NCI-H146 treated with DMSO at 0.1 percent for 48 hours (cell line): ENCODE measurements around the gene PXMP2.

Experiments
- DNase-seq: peaks from one replicate; lab custom pipeline; 2025; ENCODE audit not compliant: unreplicated experiment; lab: John Stamatoyannopoulos, UW

The PXMP2 gene

GRCh38 chr12:132660052-132660451 lies 27.3 kb upstream of the PXMP2 start:
- DNase-seq = no peak

DNA sequence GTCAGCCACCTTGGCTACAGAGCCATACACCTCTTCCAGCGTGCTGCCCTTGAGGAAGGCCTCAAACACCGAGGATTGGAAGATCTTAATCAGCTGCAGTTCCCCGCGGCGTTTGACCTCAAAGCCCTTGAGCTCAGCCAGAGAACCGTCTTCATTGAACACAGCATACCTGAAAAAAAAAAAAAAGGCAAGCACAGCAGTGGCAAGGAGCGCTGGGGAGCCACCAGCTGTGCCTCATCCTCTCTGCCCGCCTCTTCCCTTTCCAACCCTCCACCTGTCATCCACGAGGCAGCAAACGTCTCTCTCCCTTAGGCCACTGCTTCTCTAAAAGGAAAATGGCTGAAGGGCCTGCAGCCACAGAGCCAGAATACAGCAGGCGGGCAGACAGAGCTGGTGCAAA lies 26.4 kb upstream of the PXMP2 start:
- no peak for DNase-seq

DNA sequence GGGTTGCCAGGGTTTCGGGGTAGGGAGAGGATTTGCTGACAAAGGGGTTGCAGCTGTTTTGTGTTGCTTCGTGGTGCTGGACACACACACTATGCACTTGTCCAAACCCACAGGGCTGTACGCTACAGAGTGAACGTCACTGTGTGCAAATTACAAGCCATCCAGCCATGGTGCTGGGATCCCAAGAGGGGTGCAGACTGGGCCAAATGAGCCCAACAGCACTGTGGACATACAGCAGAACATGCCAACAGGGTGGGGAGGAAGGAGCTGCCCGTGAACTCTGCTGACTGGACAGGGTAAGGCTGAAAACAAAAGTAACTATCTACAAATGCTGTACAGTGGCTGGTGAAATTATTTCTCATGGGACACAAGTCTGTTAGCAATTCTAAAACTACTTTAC lies 25.4 kb upstream of the PXMP2 start:
- no peak for DNase-seq

DNA sequence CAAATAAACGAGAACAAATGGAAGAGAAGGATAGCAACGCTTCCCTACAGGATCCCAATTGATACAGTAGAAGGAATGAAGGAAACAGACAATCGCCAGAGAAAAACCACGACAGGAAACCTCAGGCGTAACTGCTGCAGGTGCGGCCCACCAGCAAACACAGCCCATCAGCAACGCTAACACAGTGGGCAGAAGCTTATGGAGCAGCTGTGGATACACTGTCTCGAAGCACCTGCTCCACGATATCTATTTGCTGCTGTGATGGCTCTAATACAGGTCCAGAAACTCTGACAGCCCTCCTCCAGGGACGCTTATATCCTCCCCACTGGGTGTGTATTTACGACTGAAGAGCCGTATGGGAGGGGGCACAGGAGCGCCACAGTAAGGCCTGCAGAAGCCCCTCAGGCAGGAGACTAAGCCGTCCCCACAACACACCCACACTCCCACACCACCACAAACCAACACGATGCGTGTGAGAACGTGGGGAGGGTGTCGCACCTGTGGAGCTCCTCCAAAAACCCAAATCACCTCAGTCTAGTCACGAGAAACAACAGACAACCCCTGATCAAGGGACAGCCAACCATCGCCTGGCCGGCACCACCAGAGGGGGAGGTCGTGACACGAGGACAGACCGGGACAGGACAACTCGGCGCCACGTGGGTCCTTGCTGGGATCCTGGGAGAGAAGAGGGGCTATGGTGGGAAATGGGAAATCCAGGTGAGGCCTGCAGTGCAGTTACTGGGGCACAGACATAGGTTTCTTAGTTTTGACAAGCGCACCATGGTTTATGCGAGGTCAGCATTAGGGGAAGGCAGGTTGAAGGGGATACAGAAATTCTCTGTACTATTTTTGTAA lies 24.3 kb upstream of the PXMP2 start:
- no peak for DNase-seq

DNA sequence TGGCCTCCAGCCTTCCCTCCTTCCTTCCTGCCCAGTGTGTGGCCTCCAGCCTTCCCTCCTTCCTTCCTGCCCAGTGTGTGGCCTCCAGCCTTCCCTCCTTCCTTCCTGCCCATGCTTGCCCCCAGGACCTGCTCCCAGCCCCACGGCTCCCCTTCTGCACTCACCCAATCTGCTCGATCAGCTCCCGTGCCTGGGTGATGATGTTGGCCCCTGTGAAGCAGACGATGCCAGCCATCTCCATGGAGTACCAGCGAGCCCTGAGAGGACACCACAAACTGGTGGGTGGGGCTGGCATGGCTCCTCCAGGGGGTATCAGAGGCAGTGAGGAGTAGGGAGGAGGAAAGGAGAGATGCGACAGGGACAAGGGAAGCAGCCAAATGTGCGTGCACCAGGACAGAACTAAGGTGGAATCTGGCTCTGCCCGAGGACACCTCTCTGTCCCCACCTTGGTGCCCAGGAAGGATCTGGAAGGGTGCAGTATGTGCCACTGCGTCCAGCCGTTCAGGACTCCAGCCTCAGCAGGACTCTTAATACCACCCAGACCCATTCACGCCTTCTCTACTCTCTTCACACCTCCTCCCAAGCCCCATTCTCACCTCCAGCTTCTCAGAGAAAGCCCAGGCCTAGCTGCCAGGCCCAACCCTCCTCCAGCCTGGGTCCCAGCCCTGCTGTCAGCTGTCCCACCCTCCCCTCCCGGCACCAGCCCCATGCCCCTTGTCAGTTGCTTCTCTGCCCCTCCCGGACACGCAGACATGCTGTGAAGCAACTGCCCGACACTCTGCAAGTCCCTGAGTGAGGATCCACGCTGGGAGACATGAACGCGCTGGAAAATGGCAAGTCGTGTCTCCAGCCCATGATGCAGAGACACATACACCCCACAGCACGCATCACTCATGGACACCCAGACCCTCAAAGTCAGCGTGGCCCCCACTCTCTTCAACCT lies 22.9 kb upstream of the PXMP2 start:
- DNase-seq = no peak

DNA sequence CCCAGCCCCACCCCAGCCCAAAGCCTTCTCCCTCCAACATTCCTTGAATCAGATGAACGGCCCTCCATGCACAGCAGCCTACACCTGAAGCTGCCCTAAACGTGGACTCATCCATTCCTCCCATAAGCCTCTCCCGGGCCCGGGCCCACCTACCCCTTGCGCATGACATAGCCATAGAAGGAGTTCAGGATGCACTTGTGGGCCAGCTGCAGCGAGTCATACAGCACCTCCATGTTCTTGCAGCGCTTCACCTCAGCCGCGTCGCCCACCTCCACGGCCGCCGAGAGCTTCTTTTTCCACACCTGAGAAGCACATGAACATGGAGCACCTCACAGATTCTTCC lies 22.3 kb upstream of the PXMP2 start:
- DNase-seq = no peak

DNA sequence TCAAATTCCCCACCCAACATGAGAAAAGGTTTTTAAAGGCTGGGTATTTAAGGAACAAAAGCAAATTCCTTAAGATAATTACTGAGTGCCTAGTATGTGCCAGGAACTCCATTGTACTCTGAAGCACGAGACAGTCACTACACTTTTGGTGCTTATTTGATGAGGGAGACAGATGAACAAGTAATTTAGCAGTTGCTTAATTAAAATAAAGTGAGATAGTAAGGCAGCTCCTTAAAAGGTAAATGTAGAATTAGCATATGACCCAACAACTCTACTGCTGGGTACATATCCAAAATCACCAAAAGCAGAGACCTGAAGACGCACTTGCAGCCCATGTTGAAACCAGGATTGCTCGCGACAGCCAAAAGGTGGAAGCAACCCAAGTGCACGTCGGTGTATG lies 21.6 kb upstream of the PXMP2 start:
- DNase-seq = no peak

DNA sequence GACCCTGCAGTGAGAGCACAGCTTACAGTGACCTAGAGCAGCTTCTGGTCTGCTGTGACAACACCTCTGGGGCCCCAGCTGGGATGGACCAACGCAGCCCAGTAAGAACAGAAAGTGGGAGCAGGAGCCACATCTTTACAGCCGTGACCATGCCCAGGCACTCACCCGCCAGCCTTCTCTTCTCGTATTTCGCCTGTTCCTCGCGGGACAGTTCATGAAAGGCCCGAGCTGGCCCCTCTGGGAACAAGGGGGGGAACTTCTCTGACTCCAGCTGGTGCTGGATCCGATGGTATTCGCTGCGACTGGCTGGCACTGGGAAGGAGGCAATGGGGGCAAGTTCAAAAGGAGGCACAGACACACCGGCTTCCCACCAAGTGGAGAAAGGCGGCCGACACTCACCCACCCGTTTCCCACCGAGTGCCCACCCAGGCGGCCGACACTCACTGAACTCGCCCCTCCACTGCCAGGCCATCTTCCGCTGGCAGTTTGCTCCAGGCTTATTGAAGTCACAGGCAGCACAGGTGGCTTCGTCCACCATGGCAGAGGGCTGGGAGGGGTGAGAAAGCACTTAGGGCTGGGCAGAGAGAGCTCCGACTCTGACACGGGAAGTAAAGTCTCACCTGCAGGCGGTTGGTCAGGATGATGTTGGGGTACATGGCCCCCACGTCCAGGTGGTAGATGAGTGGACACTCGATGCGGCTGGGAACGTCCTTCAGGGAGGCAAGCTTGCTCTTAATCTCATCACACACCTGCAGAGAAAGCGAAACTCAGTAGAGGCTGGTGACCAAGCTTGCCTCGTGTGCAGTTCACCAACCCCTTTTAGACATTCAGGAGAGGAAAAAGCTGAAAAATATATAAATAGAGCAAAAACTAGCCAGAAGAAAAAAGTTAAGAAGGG lies 18.9 kb upstream of the PXMP2 start:
- no peak for DNase-seq

GRCh38 chr12:132669166-132669879 lies 18.1 kb upstream of the PXMP2 start:
- no peak for DNase-seq

GRCh38 chr12:132672116-132672515 lies 15.3 kb upstream of the PXMP2 start:
- no peak for DNase-seq

- no peak for DNase-seq
Measured at GRCh38 chr12:132672678-132673077, 14.7 kb upstream of the PXMP2 start.

DNA sequence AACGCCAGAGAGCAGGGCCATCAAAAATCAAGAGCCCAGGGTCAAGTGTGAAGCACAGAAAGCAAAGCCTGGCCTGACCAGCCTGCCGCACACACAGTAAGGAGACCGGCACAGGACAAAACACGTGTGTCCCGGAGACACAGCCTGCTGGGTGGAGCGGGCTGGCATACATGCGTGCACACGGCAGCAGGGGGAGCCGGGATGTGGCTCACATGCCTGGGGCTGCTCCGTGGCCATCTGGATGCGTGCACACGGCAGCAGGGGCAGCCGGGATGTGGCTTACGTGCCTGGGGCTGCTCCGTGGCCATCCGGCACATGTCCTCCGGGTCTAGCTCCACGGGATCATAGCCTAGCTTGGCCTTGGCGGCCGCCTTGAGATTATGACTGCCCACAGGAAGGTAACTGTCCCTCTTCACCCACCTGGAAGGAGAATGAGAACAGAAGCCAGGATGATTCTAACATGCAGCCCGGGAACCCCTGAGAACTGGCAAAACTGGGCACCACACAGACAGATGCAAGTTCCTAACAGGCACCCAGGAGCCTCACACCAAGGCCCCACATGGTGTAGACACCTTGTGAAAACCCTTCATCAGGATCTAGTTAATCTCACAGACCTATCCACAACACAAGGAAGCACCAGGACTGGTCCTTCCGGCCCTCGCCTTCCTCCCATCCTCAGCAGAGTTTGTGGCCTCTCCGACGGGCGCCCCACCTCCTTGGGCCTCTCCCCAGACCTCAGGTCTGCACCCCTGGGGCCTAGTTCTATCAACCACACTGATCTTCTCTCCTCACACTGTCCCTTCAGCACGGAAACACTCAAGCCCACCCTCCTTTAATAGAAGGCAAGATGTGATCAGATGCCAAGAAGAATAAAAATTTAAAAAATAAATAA lies 13.9 kb upstream of the PXMP2 start:
- no peak for DNase-seq

DNA sequence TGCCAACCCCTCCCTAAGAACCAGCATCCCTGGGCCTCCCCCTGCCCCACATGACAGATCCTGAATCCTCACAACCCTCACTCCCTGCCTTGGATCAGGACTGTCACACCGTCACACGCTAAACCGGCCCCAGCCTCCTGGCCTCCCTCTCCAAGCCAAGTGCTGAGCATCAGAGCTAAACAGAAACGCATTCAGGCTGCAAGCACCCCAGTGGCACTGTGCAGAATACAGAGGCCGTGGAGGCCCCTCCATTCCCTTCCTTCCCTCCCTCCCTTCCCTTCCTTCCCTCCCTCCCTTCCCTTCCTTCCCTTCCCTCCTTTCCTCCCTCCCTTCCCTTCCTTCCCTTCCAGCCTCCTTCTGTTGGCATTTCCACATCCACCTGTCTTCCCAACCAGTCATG lies 12.8 kb upstream of the PXMP2 start:
- no peak for DNase-seq

GRCh38 chr12:132675757-132676432 lies 11.5 kb upstream of the PXMP2 start:
- DNase-seq = no peak

GRCh38 chr12:132677492-132677891 lies 9.9 kb upstream of the PXMP2 start:
- no peak for DNase-seq

DNA sequence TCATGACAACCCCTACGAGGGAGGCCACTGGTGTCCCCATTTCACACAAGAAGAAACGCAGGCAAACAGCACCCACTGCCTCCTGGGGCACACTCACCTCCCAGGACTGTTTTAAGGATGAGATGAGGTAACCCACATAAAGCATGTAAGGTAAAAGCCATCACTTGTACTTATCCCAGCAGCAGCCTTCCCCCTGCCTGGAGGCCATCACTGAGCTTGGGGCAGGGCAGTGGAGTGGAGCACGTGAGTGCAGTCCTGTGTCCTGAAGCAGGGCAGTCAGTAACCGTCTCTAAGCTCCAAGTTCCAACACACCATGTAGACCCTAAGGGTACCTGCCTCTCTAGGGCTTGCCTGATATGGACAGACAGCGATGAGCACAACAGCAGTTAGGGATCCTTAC lies 2.0 kb upstream of the PXMP2 start:
- no peak for DNase-seq

- no peak for DNase-seq
Measured at GRCh38 chr12:132686825-132687210, 569 bp upstream of the PXMP2 start.

- no peak for DNase-seq
Measured at GRCh38 chr12:132689227-132689626, 1.8 kb downstream of the PXMP2 start.

GRCh38 chr12:132690112-132690511 lies 2.7 kb downstream of the PXMP2 start:
- no peak for DNase-seq
